ENCODE data around the gene POF1B. TPM values are rescaled to one million over a fixed set of nuclear protein-coding genes. Genes with fewer than 3 reads are reported as not detected.
"Not testable (repeated sequence)": the region's sequence is repeated elsewhere in the genome, so short reads cannot be mapped to it uniquely, and the experiment has no call there.

Gene POF1B
- total RNA-seq, 1 experiment from 2014 or later = not detected

- ChIA-PET CTCF (no interaction called here), POLR2A (ENCODE audit: unreplicated experiment) (no interaction called here)
- Histone ChIP-seq H3K4me3 (ENCODE audit: low read length) (no peak overlapping the region), H3K4me2 (ENCODE audit: low read length) (no peak overlapping the region), H3K36me3 (ENCODE audit: low read depth, low read length) (no peaks in the 10 kb centered on the region), H2AFZ (ENCODE audit: low read length) (no peak overlapping the region), H3K9me2 (replicated peaks; ENCODE audit: low read length) (no peaks in the 10 kb centered on the region), H3K27me3 (ENCODE audit: low read length) (no peaks in the 10 kb centered on the region), H3F3A (ENCODE audit: low read length, unreplicated experiment) (no peaks in the 10 kb centered on the region), H4K20me1 (ENCODE audit: low read length) (no peaks in the 10 kb centered on the region), H3K79me2 (ENCODE audit: low read length) (no peaks in the 10 kb centered on the region), H3K27ac (ENCODE audit: low read length) (no peak overlapping the region), H3K4me1 (ENCODE audit: insufficient read depth, low read length) (no peaks in the 10 kb centered on the region), H3K9me3 (ENCODE audit: low read length) (no peaks in the 10 kb centered on the region), H3K9ac (ENCODE audit: low read length) (no peak overlapping the region)
- TF ChIP-seq EZH2 (IDR thresholded peaks at IDR 0.05; ENCODE audit: low read length, unreplicated experiment) (no peak), CTCF (conservative IDR thresholded peaks at IDR 0.05; ENCODE audit: low read depth, low read length) (no peak), EZH2phosphoT487 (IDR thresholded peaks at IDR 0.05; ENCODE audit: borderline replicate concordance, low read length) (no peak)
- DNase-seq = no peak
- no peak for ATAC-seq
- intact Hi-C loops (cut with micrococcal nuclease) = no loop called here
- BruUV-seq (replicated peaks) = no TSS peak
Measured at GRCh38 chrX:85345523-85345922, 33.9 kb downstream of the POF1B start.

GRCh38 chrX:85327060-85327333, 52.5 kb downstream of the POF1B start:
- TF ChIP-seq EZH2 (IDR thresholded peaks at IDR 0.05; ENCODE audit: low read length, unreplicated experiment) = no peak
- no peak for TF ChIP-seq EZH2phosphoT487 (IDR thresholded peaks at IDR 0.05; ENCODE audit: borderline replicate concordance, low read length)
- no peak for TF ChIP-seq CTCF (conservative IDR thresholded peaks at IDR 0.05; ENCODE audit: low read depth, low read length)
- no peaks in the 10 kb centered on the region for H3K9me3 ChIP-seq (ENCODE audit: low read length)
- H3K4me3 ChIP-seq (ENCODE audit: low read length) = no peak overlapping the region
- no TSS peak for BruUV-seq (replicated peaks)
- ATAC-seq (no peak), DNase-seq (no peak)
- H3K9me2 ChIP-seq (replicated peaks; ENCODE audit: low read length) = no peaks in the 10 kb centered on the region
- intact Hi-C loops (cut with micrococcal nuclease) = no loop called here
- no peak overlapping the region for H3K4me2 ChIP-seq (ENCODE audit: low read length)
- H3K36me3 ChIP-seq (ENCODE audit: low read depth, low read length) = no peaks in the 10 kb centered on the region
- CTCF ChIA-PET = no interaction called here
- no peak overlapping the region for H2AFZ ChIP-seq (ENCODE audit: low read length)
- POLR2A ChIA-PET (ENCODE audit: unreplicated experiment) = no interaction called here
- no peak overlapping the region for H3K27ac ChIP-seq (ENCODE audit: low read length)
- no peaks in the 10 kb centered on the region for H3K27me3 ChIP-seq (ENCODE audit: low read length)
- H4K20me1 ChIP-seq (ENCODE audit: low read length) = no peaks in the 10 kb centered on the region
- no peak overlapping the region for H3K9ac ChIP-seq (ENCODE audit: low read length)
- H3F3A ChIP-seq (ENCODE audit: low read length, unreplicated experiment) = no peaks in the 10 kb centered on the region
- no peaks in the 10 kb centered on the region for H3K4me1 ChIP-seq (ENCODE audit: insufficient read depth, low read length)
- no peaks in the 10 kb centered on the region for H3K79me2 ChIP-seq (ENCODE audit: low read length)

GRCh38 chrX:85326234-85327059, 53.0 kb downstream of the POF1B start:
- Histone ChIP-seq H3F3A (ENCODE audit: low read length, unreplicated experiment) (no peaks in the 10 kb centered on the region), H3K27me3 (ENCODE audit: low read length) (no peaks in the 10 kb centered on the region), H3K4me3 (ENCODE audit: low read length) (no peak overlapping the region), H3K9me2 (replicated peaks; ENCODE audit: low read length) (no peaks in the 10 kb centered on the region), H3K9me3 (ENCODE audit: low read length) (no peaks in the 10 kb centered on the region), H2AFZ (ENCODE audit: low read length) (no peak overlapping the region), H3K79me2 (ENCODE audit: low read length) (no peaks in the 10 kb centered on the region), H3K36me3 (ENCODE audit: low read depth, low read length) (no peaks in the 10 kb centered on the region), H3K9ac (ENCODE audit: low read length) (no peak overlapping the region), H3K27ac (ENCODE audit: low read length) (no peak overlapping the region), H4K20me1 (ENCODE audit: low read length) (no peaks in the 10 kb centered on the region), H3K4me1 (ENCODE audit: insufficient read depth, low read length) (no peaks in the 10 kb centered on the region), H3K4me2 (ENCODE audit: low read length) (no peak overlapping the region)
- intact Hi-C loops (cut with micrococcal nuclease) = no loop called here
- DNase-seq (no peak), ATAC-seq (no peak)
- ChIA-PET POLR2A (ENCODE audit: unreplicated experiment) (no interaction called here), CTCF (no interaction called here)
- TF ChIP-seq EZH2 (IDR thresholded peaks at IDR 0.05; ENCODE audit: low read length, unreplicated experiment) (no peak), EZH2phosphoT487 (IDR thresholded peaks at IDR 0.05; ENCODE audit: borderline replicate concordance, low read length) (no peak), CTCF (conservative IDR thresholded peaks at IDR 0.05; ENCODE audit: low read depth, low read length) (no peak)
- BruUV-seq (replicated peaks) = no TSS peak

- BruUV-seq (replicated peaks); DNase-seq; H3F3A ChIP-seq (ENCODE audit: low read length, unreplicated experiment); H2AFZ ChIP-seq (ENCODE audit: low read length); H3K27ac ChIP-seq (ENCODE audit: low read length); H3K4me3 ChIP-seq (ENCODE audit: low read length); H3K79me2 ChIP-seq (ENCODE audit: low read length); H3K4me1 ChIP-seq (ENCODE audit: insufficient read depth, low read length); POLR2A ChIA-PET (ENCODE audit: unreplicated experiment); intact Hi-C loops (cut with micrococcal nuclease); H4K20me1 ChIP-seq (ENCODE audit: low read length); H3K9me2 ChIP-seq (replicated peaks; ENCODE audit: low read length); H3K9ac ChIP-seq (ENCODE audit: low read length); H3K4me2 ChIP-seq (ENCODE audit: low read length); H3K36me3 ChIP-seq (ENCODE audit: low read depth, low read length); H3K27me3 ChIP-seq (ENCODE audit: low read length); CTCF ChIA-PET; H3K9me3 ChIP-seq (ENCODE audit: low read length); ATAC-seq: not testable (repeated sequence)
Measured at GRCh38 chrX:85311348-85311747, 68.1 kb downstream of the POF1B start.

Data from PC-3 (cell line).